ENCODE measurements around the gene MEGF11.

The MEGF11 gene

GRCh38 chr15:66047321-66048024 is 206.1 kb downstream of the MEGF11 start:
- no peak for DNase-seq

DNA sequence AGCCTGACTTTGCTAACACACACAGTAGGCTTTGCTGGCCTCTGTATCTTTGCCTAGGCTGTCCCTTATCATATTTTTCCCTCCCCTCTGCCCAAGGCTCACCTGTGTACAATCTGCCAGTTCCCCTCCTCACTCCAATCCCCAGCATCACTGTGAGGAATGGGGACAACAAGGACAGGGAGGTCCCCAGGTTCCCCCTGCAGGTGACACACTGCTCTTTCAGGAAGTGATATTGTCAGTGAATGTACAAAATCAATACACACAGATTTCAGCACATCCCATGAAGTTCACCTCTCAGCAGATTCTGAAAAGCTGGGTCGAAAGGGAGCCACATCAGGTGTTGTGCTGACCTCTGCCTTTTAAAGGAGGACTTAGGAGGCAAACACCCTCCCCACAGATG is 206.8 kb downstream of the MEGF11 start:
- DNase-seq: no peak

DNA sequence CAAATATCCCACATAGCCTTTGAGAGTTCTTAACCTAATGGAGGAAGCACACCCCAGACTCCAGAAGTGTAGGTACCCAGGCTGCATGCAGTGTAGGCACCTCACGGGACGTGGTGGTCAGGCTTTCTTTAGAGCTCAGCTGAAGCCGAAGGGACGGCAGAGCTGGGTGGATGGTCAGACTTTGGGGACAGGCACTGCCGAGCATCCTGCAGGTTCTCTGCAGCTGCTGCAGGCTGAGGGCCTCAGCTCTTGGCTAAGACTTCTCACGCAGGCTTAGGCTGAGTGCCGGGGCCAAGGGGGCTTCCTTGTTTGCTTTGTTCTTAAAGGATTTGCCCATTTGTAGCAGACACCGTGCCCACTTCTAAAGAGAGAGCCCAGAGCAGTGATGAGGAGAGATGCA is 207.2 kb downstream of the MEGF11 start:
- DNase-seq: no peak

DNA sequence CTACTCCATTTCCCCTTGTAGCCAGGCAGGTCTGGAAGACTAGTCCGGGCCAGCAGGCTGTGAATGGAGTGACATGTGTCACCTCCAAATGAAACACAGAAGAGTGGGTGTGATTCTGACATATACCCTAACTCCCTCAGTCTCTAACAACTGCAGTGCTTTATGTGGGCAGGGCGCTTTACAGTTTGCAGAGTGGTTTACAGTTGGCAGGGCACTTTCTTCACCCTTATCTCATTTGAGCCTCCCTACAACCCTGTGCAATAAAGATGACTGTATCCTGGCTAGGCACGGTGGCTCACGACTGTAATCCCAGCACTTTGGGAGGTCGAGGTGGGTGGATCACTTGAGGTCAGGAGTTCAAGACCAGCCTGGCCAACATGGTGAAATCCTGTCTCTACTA is 208.0 kb downstream of the MEGF11 start:
- no peak for DNase-seq

DNA sequence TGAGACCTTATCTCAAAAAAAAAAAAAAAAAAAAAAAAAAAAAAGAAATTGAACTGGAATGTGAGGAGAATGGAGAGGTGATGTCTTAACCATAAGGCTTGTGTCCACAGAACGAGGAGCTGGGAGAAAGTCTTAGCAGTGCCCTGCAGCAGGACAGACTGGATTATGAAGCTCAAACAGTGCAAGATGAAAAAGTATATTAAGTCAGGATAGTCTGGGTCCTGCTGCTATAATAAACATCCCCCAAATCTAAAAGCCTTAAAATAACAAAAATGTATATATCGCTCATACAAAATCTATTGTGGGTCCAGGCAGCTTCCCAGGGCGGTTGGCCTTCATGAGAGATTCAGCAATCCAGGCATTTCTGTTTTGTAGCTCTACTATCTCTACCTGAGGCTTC is 208.7 kb downstream of the MEGF11 start:
- DNase-seq: no peak

DNA sequence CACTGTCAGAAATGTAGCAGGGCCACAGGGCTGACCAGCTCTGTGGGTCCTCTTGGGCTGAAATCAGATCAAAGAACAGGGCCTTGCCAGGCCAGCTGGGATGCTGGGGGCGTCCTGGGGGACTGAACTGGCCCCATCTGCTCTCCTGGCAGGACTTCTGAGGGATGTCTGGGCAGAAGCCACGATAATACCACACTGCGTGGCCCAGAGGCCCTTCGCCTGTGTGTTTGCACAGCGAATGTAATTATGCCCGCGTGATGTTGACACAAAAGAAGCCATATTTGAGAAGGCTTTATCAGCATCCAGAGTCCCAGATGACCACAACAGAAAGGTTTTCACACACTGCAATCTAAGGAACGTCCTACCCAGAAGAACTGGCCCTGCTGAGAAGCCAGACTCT is 210.3 kb downstream of the MEGF11 start:
- no peak for DNase-seq

DNA sequence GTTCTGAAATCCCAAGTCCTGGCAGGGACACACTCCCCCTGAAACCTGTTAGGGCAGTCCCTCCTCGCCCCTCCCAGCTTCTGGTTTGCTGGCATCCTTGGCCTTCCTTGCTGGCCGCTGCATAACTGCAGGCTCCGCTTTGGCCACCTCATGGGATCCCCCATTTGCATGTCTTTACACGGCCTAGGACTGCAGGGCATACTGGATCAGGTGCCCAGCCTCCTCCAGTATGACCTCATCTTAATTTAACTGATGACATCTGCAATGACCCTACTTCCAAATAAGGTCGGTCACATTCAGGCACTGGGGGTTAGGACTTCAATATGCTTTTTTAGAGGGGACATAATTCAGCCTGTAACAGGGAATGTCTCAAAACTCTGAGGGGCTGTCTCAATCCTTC is 210.9 kb downstream of the MEGF11 start:
- no peak for DNase-seq

GRCh38 chr15:66041276-66041675 is 212.3 kb downstream of the MEGF11 start:
- DNase-seq: no peak

GRCh38 chr15:66040211-66040892 is 213.2 kb downstream of the MEGF11 start:
- DNase-seq: no peak

DNA sequence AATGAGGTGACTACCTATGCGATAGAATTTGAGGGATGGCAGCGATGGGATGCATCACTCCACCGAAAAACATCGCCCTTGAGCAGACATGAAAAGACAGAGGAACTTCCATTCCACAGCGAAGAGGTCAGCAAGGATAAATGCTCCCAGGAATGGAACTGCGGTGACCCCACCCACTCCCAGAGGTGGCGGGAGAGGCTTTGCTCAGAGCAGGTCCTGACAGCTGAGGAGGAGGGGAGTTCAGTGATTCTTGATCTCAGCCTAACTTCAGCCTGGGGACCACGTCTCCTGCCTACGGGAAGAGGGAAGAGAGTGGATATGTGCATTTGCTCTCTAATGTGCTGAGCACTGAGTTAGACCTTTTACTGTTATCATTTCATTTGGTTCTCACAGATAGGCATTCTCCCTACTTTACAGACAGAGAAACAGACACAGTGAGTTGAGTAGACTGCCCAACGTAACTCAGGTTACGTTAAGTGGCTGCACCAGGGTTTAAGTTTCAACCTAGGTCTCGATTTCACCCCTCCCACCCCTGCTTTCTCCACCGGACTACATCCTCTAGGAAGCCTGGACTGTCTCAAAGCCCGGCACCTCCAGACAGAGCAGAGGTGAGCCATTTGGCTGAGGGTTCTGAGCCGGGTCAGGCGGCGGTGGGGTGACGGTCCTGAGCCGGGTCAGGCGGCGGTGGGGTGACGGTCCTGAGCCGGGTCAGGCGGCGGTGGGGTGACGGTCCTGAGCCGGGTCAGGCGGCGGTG is 214.3 kb downstream of the MEGF11 start:
- no peak for DNase-seq

- no peak for DNase-seq
Measured at GRCh38 chr15:66038387-66039116, 215.0 kb downstream of the MEGF11 start.

DNA sequence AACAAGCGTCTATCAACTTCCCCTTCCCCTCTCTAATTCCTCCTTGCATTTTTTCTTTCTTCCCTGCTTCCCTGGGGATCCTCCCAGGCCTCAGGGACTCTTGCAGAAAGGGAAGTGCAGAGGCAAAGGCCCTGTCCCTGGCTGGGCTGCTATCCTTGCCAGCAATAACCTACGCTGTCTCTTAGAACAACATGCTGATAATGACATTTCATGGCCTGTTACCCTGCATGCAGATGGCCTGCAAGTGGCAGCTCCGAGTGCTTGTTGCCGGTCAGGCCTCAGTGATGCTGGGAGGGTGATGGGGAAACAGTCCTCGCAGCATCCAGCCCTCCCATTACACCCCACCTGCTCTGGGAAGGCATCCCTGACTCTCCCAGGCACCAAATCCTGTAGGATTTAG is 216.7 kb downstream of the MEGF11 start:
- DNase-seq: no peak

- no peak for DNase-seq
Measured at GRCh38 chr15:66035901-66036300, 217.6 kb downstream of the MEGF11 start.

DNA sequence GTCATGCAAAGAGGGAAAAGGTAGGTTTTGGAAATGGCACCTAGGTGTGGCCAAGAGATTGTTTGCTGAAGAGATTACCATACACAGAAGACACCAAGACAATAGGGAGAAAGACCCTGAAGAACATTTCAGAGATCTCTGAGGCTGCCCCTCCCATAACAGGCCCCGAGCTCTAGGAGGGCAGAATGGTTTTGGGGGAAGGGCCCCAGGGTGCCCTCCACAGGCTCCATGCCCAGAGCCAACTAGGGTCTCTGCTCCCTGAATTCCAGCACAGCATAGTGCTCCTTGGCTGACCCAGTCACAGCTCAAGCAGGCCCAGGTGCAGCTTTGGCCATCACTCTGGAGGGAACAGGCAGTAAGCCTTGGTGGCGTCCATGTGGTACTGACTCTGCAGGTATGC is 220.4 kb downstream of the MEGF11 start:
- no peak for DNase-seq

GRCh38 chr15:66032006-66032405 is 221.5 kb downstream of the MEGF11 start:
- no peak for DNase-seq

DNA sequence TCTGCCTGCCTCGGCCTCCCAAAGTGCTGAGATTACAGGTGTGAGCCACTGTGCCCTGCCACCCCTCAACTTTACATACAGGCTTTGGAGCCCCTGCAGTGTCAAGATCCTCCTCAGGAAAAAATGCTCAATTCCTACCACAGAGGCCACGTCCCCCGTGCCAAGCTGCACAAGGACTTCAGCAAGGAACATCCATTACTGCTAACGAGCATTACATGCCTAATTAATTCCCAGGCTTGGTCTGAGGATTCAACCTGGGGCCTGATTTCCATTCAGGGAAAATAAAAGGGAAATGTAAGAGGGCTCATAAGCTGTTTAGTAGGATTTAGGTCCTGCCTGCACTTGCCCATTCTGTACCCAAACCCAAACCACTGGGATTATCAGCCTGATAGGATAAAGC is 222.9 kb downstream of the MEGF11 start:
- no peak for DNase-seq

- DNase-seq: no peak
Measured at GRCh38 chr15:66029650-66030049, 223.9 kb downstream of the MEGF11 start.

GRCh38 chr15:66027268-66027805 is 226.2 kb downstream of the MEGF11 start:
- no peak for DNase-seq

DNA sequence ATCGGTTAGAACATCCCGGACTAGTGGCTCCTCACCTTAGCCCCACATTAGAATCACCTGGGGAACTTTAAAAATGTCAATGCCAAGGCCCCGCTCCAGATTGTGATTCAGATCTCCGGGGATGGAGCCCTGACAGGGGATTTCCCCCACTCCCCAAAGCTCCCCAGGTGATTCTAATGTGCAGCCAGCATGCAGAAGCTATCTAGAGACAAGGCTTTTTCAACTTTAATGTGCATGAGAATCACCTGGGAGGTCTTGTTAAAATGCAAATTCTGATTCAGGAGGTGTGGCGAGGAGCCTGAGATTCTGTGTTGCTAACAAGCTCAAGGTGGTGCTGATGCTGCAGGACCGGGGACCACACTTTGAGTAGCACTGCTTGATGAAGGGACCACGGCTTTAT is 227.6 kb downstream of the MEGF11 start:
- no peak for DNase-seq

DNA sequence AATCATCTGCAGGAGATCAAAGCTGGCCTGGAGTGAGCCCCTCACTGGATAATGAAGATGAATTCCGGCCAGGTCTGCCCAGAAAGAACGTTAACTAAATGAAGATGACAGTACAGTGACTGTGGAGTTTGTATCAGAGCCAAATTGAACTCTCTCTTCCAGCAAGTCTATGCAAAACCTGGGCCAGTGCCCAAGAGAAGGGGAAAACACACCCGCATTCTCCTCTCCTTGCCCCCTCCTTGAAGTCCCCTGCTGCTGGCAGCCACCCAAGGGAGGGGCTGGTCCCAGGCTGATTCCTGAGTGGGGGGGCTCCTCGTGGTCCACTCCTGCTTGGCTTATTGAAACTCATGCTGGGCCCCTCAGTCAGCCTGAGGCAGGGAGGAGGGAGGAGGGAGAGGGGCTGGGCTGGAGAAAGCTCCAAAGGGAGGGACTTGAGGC is 228.5 kb downstream of the MEGF11 start:
- no peak for DNase-seq

- DNase-seq: no peak
Measured at GRCh38 chr15:66024116-66024515, 229.4 kb downstream of the MEGF11 start.

DNA sequence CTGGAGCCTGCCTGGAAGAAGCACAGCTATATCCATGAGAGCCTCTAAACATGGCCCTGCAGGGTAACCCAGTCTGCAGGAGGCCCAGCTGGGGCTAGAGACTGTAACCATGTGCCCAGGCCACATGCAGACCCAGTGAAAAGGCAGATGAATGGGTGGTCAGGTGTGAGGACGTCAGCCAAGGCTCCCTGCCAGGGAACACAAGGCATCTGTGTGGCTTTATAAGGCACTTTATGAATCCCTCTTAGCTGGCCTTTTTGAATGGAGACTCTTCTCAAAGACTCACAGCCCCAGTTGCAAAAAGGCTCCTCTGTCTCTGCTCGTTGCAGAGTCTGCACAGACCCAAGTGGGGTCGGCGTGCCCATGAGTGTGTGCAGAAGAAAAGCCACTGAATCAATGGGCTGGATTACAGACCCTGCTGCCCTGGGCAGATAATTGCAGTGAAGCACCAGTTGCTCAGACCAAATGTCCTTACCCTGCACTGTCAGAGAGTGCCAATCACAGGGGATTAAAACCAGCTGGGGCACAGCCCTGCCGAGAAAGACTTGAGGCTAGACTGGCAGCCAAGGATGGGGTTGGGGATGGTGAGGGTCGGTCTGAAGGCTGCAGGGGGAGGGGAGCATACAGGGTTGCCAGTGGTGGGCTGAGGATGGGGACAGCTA is 230.1 kb downstream of the MEGF11 start:
- DNase-seq: no peak

DNA sequence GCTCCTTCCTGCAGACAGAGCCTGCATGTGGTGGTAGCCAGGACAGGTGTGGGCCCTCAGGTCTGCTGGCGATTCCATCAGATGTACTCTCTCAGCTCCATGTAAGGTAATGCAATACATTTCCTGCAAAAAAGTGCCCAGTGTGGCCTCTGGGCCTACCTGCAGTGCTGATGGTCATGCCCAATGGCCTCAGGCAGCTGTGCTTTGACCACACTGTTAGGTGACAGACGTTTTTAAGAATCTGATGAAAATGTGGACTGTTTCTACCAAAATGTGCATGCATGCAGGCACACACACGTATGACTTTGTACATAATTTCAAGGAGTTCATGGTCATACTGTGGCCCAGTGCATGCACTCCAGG is 231.4 kb downstream of the MEGF11 start:
- DNase-seq: no peak
